Left renal pelvis (tissue), 4 donors: Measurements from ENCODE around the gene PACSIN1. TPM values are rescaled to one million over a fixed set of nuclear protein-coding genes. Genes with fewer than 3 reads are reported as not detected.

Experiments used
- DNase-seq, 4 donors: peaks; one replicate each; pipeline ENCODE4 v3.0.0-alpha.2; 2013; ENCODE audit warnings: low read depth in 4 of 4, low spot score in 3 of 4
- polyA plus RNA-seq, 4 donors: library from polyadenylated mRNA; unstranded; fragments of 120-200 nt; gene quantifications; one replicate each; pipeline ENCODE4 v1.2.1, GENCODE V29; 2013; ENCODE audit not compliant: insufficient read length in 4 of 4

PACSIN1 gene
- polyA plus RNA-seq, 4 donors, result 0.59 to 0.89 (median 0.71) TPM

GRCh38 chr6:34575326-34575725 is 109.5 kb downstream of the PACSIN1 start:
- DNase-seq, result no peak

- no peak for DNase-seq
These were observed 110.5 kb downstream of the PACSIN1 start for GRCh38 chr6:34576286-34576955.

GRCh38 chr6:34578445-34579262 is 112.8 kb downstream of the PACSIN1 start:
- no peak for DNase-seq

GRCh38 chr6:34580707-34581560 is 115.1 kb downstream of the PACSIN1 start:
- peak; percentile 60 to 82 (median 66) for DNase-seq

- no peak for DNase-seq
These were observed 115.7 kb downstream of the PACSIN1 start for GRCh38 chr6:34581561-34581920.

- no peak for DNase-seq
These were observed 117.6 kb downstream of the PACSIN1 start for GRCh38 chr6:34583461-34583860.

GRCh38 chr6:34583861-34584604 is 118.2 kb downstream of the PACSIN1 start:
- no peak for DNase-seq

- no peak for DNase-seq
These were observed 118.8 kb downstream of the PACSIN1 start for GRCh38 chr6:34584694-34585093.

Other genes starting within 250 kb of the PACSIN1 start
- gene HMGA1, start 229.2 kb upstream of the PACSIN1 start, polyA plus RNA-seq, result 100 to 1,000 TPM in 3 of 4 donors, 10 to 100 TPM in 1; 27.1 to 154 (median 113) TPM
- gene SMIM29, start 217.1 kb upstream of the PACSIN1 start, polyA plus RNA-seq, result 10 to 100 TPM in 3 of 4 donors, 1 to 10 TPM in 1; 9.6 to 14.1 (median 13.0) TPM
- gene NUDT3, start 73.4 kb upstream of the PACSIN1 start, polyA plus RNA-seq, result 10 to 100 TPM; 15.3 to 24.7 (median 19.3) TPM
- gene RPS10, start 40.0 kb upstream of the PACSIN1 start, polyA plus RNA-seq, result 1,000 to 10,000 TPM; 1,176 to 1,427 (median 1,217) TPM
- under 1 TPM in 3 of 4 donors, not detected in 1; 0.15 to 0.18 (median 0.16) TPM for gene SPDEF, start 90.3 kb downstream of the PACSIN1 start, polyA plus RNA-seq
- 10 to 100 TPM; 37.9 to 53.4 (median 46.1) TPM for gene ILRUN, start 230.7 kb downstream of the PACSIN1 start, polyA plus RNA-seq